HG03175 (cell line): ENCODE results near the gene PRG3.

Experiments
- ATAC-seq: cut with Tn5 transposase; IDR thresholded peaks from one replicate; pipeline ENCODE4 v1.9.1; 2021; ENCODE audit warnings: mild to moderate bottlenecking, moderate library complexity; ENCODE audit not compliant: unreplicated experiment

The PRG3 gene

DNA sequence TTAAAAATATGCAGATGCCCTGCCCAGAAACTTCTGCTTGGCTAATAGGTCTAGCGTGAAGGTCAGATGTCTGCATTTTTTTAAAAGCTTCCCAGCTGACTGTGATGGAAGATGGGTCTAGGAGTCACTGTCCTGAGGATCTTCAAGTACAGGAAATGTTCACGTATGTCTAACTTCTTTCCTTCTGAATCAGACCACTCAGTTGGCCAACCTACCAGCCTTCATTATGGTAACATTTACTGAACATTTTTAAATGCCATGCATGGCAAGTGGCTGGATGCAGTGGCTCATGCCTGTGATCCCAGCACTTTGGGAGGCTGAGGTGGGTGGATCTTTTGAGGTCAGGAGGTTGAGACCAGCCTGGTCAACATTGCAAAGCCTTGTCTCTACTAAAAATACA lies 10.6 kb upstream of the PRG3 start:
- no peak for ATAC-seq

DNA sequence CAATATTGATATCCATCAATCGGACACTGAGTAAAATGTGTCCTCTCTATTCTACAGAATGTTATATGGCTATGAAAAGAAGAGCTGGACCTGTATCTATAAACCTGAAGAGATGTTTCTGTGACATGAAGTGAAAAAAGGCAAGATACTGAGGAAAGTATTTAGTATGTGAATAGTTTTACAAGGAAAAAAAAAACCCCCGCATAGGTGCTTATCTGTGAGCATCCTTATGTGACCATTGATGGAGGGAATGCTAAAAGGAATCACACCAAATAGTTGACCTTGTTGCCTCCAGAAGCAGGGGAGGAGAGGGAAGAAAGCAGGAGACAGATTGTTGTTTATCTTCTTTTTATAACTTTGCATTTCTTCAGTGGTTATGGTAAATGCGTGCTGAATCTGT lies 10.2 kb upstream of the PRG3 start:
- no peak for ATAC-seq

DNA sequence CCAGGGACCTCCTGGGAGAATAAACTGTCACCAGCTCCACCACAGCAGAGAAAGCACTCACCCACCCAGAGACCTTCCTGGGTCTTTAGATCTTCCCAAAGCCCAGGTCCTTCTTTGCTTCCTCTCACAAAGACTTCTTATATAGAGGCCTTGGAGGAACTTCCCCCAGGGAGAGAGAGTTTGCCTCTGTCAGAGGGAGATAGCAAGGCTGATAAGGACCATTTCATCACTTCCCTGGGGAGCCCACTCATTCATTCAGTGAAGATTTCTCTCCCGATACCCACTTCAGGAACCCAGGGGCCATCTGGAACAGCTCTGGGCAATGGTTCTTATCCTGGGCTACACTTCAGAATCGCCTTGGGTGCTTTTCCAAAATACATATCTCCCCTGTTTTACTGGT lies 9.6 kb upstream of the PRG3 start, which contains the start of gene PRG2:
PRG2 (minus strand) TSS at position 116 of the 400 bp plus-strand sequence. CDS start 706 bp downstream, outside the sequence.
- no peak for ATAC-seq

DNA sequence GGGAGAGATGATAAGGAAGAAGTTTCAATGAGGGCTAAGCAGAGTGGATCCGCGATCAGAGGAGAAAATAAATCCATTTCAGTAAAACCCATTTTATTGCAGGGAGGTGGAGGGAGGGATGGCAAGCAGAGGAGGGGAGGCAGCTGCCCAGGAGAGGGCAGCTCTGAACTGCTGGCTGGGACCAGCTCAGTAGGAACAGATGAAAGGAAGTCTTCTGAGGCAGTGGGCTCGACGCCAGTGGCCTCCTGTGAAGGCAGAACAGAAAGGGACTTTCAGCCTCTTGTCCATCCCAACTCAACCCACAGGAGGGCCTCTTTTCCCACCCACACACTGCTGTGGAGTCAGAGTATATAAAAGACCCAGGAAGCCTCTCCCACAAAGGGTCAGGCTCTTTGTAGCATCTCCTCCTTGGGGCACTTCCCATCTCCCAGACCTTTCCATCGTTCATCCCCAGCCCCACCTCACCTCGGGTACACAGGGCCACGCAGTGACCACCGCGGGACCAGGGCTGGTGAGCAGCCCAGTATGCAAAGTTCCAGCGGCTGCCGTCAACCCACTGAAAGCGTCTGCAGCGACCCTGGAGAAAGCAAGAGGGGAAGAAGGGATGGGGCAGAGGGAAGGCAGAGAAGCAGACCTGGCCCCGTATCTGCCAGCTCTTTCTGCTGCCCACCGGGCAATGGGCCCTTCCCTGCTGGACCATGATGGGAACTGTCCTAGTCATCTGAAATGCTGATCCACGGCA lies 6.5 kb upstream of the PRG3 start:
- ATAC-seq = no peak

DNA sequence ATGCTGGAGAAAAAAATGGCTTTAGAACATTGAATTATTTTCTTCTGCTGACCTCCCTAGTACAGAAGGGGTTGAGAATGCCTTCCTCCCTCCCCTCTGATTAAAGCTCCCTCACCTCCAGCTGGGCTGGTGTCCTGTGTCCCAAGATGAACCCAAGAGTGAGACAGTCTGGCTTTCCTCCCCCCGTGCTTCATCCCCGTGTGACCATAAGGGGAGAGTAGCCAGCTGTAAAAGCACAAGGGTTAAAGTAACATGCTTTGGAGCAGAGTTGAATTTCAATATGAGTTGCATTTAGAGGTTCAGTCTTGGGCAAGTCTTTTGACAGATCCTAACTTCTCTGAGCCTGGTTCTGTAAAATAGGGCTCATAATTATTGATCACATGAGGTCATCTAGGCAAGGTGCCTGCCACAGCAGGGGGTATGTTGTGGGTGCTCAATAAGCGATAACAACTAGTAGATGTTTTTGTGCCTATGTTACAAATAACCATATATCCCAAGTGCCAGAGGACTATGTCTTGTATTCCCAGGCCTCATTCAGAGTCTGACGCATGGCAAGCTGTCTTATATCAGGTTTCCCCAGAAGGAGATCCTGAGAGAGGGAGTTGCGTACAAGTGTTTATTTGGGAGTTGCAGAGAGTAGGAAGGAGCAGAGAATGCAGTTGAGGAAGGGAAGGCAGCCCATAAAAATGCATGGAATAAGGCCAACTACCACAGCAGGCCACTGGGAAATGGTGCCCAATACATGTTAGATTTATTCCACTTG lies 5.4 kb upstream of the PRG3 start:
- ATAC-seq = no peak

DNA sequence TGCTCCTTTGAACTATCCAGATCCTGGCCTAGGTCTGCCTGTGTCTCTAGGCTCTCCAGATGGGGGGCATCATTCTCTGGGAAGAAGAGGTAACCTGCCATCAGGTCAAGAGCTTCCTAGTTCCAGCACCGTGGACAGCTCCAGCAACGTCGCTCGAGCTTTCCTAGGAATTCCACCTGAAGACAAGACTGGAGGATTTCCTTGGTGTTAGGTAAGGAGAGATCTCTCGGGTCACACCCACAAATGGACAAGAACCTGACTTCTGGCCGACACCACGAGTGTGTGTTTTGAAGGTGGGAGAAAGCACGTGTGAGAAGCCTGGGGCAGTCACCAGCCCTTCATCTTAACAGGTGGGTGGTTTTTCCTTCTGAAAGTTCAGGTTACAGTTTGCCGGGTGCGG lies 1.2 kb downstream of the PRG3 start:
- no peak for ATAC-seq

DNA sequence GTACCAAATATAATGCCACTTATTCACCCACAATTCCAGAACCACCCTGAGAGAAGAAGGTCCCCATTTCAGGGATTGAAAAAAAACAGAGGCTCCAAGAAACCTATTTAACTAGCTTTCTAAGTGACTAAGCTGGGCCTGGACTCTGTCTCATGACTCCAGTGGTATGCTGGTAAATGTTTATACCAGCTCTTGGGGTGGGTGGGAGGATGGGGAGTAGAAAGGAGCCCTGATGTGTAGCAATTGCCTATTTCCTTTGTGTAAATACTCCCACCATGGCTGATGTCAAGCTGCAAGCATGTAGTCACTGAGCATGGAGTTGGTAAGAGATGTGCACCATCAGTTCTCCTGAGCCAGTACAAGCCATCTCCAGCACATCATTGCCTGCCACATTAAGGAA lies 2.8 kb downstream of the PRG3 start:
- no peak for ATAC-seq

DNA sequence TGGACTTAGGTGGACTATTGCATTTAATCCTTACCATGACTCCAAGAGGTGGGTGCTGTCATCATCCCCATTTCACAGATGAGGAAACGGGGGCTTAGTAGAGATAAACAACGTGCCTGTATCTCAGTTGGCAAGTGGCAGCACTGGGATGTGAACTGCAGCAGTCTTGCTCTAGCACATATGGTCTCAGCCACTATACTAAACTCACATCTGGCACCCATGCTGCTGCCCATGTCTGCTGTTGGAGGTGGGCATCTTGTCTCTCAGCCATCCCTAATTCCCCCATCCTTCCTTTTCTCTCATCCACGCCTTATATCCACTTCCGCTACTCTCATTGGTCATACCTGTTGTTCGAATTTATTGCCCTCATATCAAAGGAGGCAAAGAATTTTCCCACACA lies 3.8 kb downstream of the PRG3 start:
- no peak for ATAC-seq

DNA sequence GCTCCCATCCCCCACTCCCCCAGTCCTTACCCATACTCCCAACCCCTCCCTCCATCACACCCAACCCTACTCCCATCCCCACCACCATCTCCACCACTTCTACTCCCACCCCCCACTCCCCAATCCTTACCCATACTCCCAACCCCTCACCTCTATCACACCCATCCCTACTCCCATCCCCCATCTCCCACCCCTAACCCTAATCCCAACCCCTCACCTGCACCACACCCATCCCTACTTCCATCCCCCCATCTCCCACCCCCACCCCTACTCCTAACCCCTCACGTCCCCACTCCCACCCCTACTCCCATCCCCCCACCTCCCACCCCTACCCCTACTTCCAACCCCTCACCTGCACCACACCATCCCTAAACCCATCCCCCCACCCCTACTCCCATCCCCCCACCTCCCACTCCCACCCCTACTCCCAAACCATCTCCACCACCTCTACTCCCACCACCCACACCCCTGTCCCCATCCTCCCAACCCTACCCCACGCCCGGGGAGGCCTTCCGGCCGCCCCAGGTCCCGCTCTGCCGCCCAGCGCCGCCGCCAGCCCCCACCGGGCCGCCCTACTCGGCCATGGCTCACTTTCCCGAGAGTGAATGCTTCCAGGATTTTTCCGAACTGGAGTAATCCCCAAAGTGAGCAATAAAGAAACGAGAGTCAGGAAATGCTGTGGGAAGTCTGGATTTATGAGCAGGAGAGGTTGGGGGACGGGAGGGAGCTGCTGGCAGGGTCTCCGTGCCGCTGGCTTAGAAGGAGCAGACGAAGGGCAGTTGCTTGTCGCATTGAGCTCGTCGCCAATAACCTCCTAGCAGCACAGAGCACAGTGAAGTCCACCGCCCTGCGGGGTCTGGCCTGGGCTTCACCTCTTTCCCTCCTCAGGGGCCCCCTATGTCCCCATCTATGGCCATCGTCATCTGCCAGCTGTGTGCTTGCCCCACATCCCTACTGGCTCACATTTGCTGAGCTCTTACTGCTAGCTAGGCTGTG lies 4.6 kb downstream of the PRG3 start:
- no peak for ATAC-seq

DNA sequence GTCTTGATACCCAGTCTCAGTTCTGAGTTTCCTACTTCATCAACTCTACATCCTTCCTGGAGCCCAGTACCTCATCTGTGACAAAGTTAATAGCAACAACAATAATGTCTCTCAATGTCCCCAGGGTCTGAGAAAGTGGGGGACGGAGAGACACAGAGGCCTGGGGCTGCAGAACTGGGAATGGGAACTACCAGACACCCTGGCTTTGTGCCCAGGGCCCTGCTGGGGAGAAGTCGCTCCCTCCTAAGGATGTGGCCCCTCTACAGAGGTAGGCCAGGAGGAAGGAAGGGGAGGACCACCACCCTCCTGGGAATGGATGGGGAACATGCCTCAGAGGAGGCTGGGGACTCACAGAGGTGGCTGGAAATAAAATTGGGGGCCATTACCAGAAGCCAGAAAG lies 5.5 kb downstream of the PRG3 start:
- ATAC-seq = no peak

DNA sequence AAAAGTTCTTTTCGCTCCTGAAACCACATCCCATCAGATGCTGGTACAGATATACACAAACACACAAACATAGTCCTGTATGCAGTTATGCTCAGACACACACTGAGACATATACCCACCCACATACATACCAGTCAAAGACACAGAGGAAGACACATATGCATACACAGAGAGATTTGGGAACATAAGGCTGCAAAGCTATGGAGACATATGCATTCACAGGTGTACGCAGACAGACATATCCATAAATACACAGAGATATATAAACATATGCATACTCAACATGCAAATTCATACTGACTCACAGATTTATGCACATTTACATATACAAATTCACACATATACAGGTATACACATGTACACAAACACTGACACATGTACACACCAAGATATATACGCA lies 6.0 kb downstream of the PRG3 start:
- ATAC-seq = no peak

DNA sequence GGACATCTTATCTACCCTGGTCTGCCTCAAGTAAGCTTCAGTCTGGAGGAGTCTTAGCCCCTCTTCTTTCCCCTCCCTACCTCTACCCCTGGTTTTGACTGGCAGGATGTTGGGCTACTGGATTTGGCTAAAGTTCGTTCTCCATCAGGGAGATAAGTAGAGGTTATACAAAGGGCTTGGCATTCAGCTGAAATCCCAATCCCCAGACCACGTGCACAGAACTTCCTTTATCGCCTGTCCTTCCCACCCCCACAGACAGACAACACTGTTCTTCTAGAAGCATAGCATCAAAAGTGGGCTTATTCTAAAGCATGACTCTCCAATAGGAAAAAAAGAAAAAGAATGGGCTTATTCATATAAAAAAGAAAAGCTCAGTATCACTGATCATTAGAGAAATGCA lies 7.8 kb downstream of the PRG3 start:
- ATAC-seq = no peak

DNA sequence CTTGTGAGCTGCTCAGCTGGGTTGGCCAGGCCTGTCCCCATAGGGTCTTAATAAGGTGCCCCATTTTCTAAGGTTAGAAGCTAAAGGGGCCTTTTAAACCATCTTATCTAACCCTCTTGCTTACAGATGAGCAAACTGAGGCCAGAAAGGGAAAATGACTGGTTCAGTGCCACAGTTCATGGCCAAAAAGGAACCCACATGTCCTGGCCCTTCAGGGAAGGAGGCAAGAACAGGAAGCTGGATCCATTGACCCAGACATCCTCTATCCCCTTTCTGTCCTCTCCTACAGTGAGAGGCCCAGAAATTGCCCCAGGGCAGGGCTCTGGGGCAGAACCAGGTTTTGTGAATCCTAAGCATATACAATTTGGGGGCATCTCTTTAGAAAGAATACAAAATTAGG lies 10.0 kb downstream of the PRG3 start:
- ATAC-seq = no peak

DNA sequence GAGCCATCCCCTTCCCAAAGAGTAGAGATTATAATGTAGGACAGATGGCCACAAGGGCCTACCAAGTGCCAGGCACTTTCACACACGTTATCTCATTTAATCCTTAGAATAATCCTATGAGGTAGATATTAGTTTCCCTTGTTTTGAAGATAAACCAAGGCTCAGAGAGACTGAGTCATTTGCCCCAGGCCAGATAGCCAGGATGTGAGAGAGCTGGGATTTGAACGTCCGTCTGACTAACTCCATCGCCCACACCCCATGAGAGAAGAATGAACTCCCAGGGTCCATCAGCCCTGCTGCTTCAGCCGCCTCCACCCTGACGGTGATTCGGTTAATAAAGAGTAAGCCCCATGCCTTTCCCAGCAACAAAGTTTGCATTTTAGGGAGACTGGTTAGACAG lies 10.7 kb downstream of the PRG3 start:
- no peak for ATAC-seq

DNA sequence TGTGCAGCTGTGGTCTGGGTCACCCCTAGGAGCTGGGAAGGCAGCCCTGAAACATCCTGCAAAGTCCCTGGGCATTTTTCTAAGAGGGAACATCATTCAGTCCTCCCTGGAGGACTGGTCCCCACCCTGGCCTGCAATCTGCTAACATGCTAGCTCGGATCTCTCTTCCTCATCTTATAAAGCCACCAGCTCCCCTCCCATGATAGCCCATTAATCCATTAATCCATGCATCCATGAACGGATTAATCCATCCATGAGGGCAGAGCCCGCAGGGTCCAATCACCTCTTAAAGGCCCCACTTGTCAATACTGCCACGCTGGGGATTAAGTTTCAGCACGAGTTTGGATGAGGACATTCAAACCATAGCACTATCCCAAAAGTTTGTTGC lies 12.1 kb downstream of the PRG3 start:
- no peak for ATAC-seq

DNA sequence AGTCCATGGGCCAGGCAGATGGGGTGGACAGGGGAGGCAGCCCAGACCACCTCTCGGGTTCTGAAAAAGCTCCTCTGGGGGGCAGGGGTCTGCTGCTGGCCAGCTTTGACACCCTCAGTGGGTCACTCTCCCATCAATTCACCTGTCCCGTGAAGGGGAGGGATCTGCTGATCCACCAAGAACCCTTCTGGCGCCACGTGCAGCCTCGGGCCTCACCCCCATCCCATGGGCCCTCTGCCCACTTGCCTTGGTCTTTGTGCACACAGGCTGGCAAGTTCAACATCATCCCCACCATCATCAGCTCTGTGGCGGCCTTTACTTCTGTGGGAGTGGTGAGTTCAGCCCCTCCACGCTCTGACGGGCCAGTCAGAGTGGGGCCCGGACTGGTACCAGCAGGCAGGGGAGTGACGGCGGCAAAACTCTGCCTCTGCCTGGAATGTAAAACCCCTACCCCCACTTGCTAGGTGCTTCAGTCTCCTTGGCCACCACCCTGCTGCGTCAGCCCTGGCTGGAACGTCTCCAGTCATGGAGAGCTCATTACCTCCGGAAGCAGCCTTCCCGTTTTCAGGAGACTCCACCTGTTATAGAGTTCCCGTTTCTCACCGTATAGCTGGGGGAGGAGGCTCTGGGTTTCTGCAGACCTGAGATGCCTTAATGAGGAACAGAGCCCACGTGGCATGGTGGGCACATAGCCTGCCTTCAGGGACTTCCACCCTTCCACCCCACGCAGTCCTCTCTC lies 12.7 kb downstream of the PRG3 start:
- ATAC-seq = no peak

DNA sequence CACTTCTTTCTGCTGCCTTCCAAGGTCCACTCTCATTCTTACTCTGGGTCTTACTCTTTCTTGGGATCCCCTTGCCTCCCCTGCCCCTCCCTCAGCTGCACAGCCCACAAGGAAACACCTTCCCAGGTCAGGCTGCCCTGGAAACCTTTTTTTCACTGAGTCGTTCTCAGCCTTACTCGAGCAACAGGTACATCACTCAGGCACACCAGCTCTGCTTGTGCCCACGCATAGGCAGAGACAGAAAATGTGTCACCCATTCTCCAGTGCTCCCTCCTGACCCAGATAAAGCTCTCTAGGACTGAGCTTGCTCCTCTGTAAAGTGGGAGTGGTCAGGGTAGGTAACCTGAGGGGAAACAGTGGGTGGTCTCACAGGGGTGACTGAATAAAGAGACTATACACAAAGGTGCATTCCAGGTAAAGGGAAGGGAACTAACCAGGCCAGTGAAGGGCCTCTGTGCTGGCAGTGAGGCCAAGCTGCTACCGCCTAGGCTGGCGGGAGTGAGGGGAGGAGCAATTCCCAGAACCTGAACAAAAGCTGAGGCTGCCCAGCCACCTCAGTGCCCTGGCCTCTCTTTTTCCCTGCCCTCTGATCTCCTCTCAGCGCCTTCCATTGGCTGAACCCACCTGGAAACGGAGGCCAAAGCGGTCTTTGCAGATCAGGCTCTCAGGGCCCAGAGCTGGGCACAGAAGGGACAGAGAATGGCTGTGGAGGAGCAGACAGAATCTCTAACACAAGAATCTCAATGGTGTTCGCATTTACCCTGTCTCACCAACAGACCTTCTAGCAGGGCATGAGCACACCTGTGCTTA lies 15.9 kb downstream of the PRG3 start:
- no peak for ATAC-seq

DNA sequence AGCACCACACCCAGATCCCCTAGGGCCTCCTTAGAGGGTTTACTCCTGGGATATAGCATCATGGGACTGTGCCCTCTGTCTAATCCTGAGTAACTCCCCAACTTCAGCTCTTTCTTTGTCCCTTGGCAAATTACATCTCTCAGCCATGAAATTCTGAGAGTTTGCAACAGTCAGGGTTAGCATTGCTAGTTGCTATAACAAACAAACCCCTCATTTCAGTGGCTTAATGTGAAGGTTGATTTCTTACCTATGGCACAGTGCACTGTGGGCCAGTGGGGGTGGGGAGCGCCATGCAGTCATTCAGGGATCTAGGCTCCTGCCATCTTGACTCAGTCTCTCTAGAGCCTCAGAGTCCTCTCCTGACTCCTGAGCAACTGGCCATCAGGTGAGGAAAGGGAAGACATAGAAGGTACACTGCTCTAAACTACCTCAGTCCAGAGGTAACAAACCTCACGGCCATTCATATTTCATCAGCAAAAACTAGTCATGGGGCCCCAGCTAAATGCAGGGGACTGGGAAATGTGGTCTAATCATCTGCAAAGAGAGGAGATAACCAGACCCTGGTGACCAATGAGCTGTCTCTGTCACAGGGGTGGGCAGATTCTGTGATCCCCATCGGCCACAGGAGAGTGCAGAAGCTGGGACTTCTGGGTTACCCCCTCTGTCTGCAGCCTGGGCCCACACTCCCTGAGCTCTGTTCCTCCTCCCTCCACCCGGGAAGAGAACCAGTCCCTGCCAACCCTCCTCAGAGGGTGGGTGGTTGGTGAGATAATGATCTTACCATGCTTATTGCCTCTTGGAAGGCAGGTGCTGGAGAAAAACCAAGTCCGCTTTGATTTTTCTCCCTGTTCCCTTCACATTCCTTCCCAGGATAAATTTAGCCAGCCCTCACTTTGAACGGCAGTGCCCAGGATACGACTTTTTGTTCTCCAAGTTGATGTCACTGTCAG lies 17.5 kb downstream of the PRG3 start:
- ATAC-seq = no peak

DNA sequence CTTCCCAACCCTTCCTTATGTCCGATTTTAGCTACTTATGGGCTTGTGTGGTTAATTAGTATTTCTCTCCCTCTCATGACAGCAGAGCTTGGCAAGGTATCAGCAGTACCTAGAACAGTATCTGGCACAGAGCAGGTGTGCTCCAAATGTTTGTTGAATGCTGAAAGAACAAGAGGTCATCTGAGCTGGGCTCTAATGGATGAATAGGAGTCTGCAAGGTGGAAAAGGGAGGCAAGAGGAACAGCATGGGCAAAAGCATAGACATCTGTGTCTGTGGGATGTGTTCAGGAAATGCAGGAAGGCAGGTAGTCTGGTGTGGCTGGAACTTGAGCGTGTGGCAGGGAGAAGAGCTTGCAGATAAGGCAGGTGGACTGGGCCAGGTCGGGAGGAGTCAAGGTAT lies 19.0 kb downstream of the PRG3 start:
- no peak for ATAC-seq
